ENCODE measurements around the gene CRIM1. TPM values are rescaled to one million over a fixed set of nuclear protein-coding genes. Genes with fewer than 3 reads are reported as not detected.

Gene CRIM1
- total RNA-seq, 1 experiment from 2014 or later: 27.6 TPM

GRCh38 chr2:36396878-36397539 is 41.4 kb downstream of the CRIM1 start:
- Histone ChIP-seq H3T11ph (ENCODE audit: low read length) (no peak overlapping the region), H3K9ac (ENCODE audit: extremely low read depth, insufficient read length, low read length) (no peak overlapping the region), H2BK12ac (ENCODE audit: insufficient read length, low read depth, low read length) (no peak overlapping the region), H3K18ac (ENCODE audit: insufficient read length, low read depth, low read length) (no peak overlapping the region), H2BK120ac (ENCODE audit: low read depth, low read length, poor library complexity, severe bottlenecking) (no peak overlapping the region), H3K4me1 (ENCODE audit: insufficient read depth, low read length) (peaks cover 8% of the 10 kb centered on the region; the same call in 1 of the 2 replicates), H3K79me2 (ENCODE audit: insufficient read depth, low read length) (peaks cover 19% of the 10 kb centered on the region; the same call in 1 of the 2 replicates), H3K56ac (ENCODE audit: insufficient read length, low read depth, low read length) (no peak overlapping the region), H3K23me2 (ENCODE audit: insufficient read length, low read depth, low read length, poor library complexity, severe bottlenecking) (no peaks in the 10 kb centered on the region), H3K23ac (ENCODE audit: insufficient read length, low read depth, low read length) (no peak overlapping the region), H2BK5ac (ENCODE audit: insufficient read length, low read length) (no peak overlapping the region), H3K4me2 (ENCODE audit: insufficient read depth, insufficient read length, low read length) (no peak overlapping the region), H4K91ac (ENCODE audit: insufficient read length, low read depth, low read length) (no peak overlapping the region), H3K27me3 (ENCODE audit: insufficient read depth, low read length) (no peaks in the 10 kb centered on the region), H4K20me1 (ENCODE audit: control insufficient read depth, insufficient read depth, insufficient read length) (no peaks in the 10 kb centered on the region), H3K14ac (ENCODE audit: insufficient read depth, low read length) (no peak overlapping the region), H2AK5ac (ENCODE audit: insufficient read length, low read length) (no peak overlapping the region), H2BK20ac (ENCODE audit: low read depth, low read length, poor library complexity, severe bottlenecking) (no peak overlapping the region), H2BK15ac (ENCODE audit: low read depth, low read length) (no peak overlapping the region), H3K79me1 (ENCODE audit: insufficient read depth, low read depth, low read length, poor library complexity, severe bottlenecking) (peaks cover 8% of the 10 kb centered on the region), H4K5ac (ENCODE audit: insufficient read length, low read depth, low read length) (no peak overlapping the region), H3K9me3 (ENCODE audit: control insufficient read depth, low read depth, low read length) (no peaks in the 10 kb centered on the region), H3K4ac (ENCODE audit: low read depth, low read length) (no peak overlapping the region), H3K27ac (ENCODE audit: insufficient read length, low read depth, low read length) (no peak overlapping the region), H2AFZ (ENCODE audit: low read length) (no peak overlapping the region), H4K8ac (replicated peaks; ENCODE audit: insufficient read length, low read depth, low read length) (no peak overlapping the region)
- no peak for DNase-seq
- Mint-ChIP-seq H3K27me3 (ENCODE audit: low read depth) (no peaks in the 10 kb centered on the region), H3K4me1 (peaks cover 21 to 26% of the 10 kb centered on the region in 2 experiments), H3K4me3 (no peak overlapping the region), H3K36me3 (ENCODE audit: insufficient read depth in 1 of 3, low read depth in 3 of 3) (peaks cover 0 to 4% (median 3%) of the 10 kb centered on the region in 3 experiments; a peak in 1 of 7 replicates), H3K27ac (no peak overlapping the region), H3K9me3 (no peaks in the 10 kb centered on the region)
- no peak for TF ChIP-seq CTCF (conservative IDR thresholded peaks at IDR 0.05)
- WGBS (ENCODE audit: extremely low coverage, insufficient read length, low lambda C conversion rate): no CpG with 5 or more reads among the region's 9 CpGs
